GM18951 (cell line): Measurements from ENCODE around the gene MARK1.

Source experiments
- POLR2A ChIP-seq: IDR thresholded peaks from 4 replicates; pipeline ENCODE4 v1.6.1; 2011; ENCODE audit warnings: mild to moderate bottlenecking; ENCODE audit not compliant: insufficient read length, insufficient read depth; ENCODE audit errors: extremely low read depth
- in situ Hi-C: fragments of 300-500 bp; cut with MboI; formaldehyde crosslinking; loops from one replicate; pipeline ENCODE4 v1.12.0; 2022; ENCODE audit warnings: low sequenced_read_pairs, mixed read lengths, inconsistent platforms; ENCODE audit not compliant: unreplicated experiment

MARK1 gene

GRCh38 chr1:220680085-220680687 lies 152.2 kb downstream of the MARK1 start:
- TF ChIP-seq POLR2A = no peak
- in situ Hi-C loops = loop anchor here (10.0 kb wide), 1 partner anchor 105 kb away; the partner anchor contains the start of gene MTARC1

- in situ Hi-C loops = loop anchor here (10.0 kb wide), 1 partner anchor 103 kb away; the partner anchor contains the start of gene MTARC1
- TF ChIP-seq POLR2A = no peak
Observed at GRCh38 chr1:220681220-220681880, 153.4 kb downstream of the MARK1 start.

GRCh38 chr1:220682901-220683576 lies 155.1 kb downstream of the MARK1 start:
- TF ChIP-seq POLR2A = no peak
- in situ Hi-C loops = loop anchor here (10.0 kb wide), 1 partner anchor 102 kb away; the partner anchor contains the start of gene MTARC1

DNA sequence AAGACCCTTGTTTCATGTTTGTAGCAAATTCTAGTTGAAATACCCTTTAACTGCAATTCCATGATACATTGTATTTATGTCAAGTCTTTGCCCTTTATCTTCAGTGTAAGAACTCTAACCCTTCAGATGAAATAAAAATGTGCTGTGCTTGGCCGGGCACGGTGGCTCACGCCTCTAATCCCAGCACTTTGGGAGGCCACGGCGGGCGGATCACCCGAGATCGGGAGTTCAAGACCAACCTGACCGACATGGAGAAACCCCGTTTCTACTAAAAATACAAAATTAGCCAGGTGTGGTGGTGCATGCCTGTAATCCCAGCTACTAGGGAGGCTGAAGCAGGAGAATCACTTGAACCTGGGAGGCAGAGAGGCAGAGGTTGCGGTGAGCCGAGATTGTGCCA lies 155.8 kb downstream of the MARK1 start:
- in situ Hi-C loops = loop anchor here (10.0 kb wide), 1 partner anchor 101 kb away; the partner anchor contains the start of gene MTARC1

- in situ Hi-C loops = loop anchor here (10.0 kb wide), 1 partner anchor 100 kb away; the partner anchor contains the start of gene MTARC1
- TF ChIP-seq POLR2A = no peak
Observed at GRCh38 chr1:220684890-220685289, 157.0 kb downstream of the MARK1 start.

DNA sequence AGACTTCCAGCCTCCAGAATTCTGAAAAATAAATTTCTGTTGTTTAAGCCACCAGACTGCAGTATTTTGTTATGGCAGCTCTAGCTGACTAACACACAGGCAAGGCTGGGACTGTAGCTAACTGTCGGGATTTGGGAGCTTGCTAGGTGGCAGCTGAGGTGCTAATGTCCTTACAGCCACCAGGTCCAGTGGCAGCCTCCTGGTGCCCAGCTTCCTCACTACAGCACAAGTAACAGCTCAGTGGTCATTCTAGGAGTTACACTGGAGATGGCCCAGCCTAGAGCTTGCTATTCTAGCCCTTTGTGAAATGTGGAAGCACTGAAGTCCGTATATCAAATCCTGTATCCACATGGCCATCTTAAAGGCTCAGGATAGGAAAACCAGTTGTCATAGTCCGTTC lies 157.9 kb downstream of the MARK1 start:
- TF ChIP-seq POLR2A = no peak
- in situ Hi-C loops = loop anchor here (10.0 kb wide), 1 partner anchor 99 kb away; the partner anchor contains the start of gene MTARC1

DNA sequence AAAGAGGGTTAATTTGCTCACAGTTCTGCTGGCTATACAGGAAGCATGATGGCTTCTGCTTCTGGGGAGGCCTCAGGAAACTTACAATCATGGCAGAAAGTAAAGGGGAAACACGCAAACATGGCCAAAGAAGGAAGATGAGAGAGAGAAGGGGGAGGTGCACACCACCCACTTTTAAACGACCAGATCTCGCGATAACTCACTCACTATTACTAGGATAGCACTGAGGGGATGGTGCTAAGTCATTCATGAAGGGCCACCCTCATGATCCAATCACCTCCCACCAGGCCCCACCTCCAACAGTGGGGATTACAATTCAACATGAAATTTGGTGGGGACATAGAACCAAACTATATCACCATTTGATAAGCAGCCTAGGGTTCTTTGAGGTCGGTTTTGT lies 159.9 kb downstream of the MARK1 start:
- no peak for TF ChIP-seq POLR2A
- in situ Hi-C loops = loop anchor here (10.0 kb wide), 1 partner anchor 97 kb away; the partner anchor contains the start of gene MTARC1

DNA sequence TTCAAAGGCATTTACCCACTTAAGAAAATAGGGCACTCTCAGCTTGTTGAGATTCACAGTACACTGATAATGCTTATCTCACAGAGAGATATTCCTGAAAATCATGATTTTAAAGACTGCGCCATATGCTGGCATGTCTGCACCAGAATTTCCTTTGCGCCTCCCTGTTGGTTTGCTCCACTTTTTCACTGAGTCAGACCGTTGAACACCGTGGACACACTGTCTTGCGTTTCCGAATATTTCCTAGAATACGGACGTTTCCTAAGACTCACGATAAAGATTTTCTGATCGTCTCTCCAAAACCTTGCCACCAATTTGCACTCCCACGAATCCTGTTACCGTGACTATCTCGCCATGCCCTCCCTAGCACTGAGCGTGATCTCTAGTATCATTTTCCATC lies 161.7 kb downstream of the MARK1 start:
- TF ChIP-seq POLR2A = no peak
- in situ Hi-C loops = loop anchor here (10.0 kb wide), 1 partner anchor 95 kb away; the partner anchor contains the start of gene MTARC1

GRCh38 chr1:220690140-220691052 lies 162.5 kb downstream of the MARK1 start, which contains the start of gene C1orf115:
Gene C1orf115, plus strand, starts transcription at chr1:220690363. Its CDS starts 40 bp downstream, at chr1:220690403.
- TF ChIP-seq POLR2A = peak; percentile 56
- in situ Hi-C loops = no loop called here

GRCh38 chr1:220691053-220691684 lies 163.2 kb downstream of the MARK1 start:
- in situ Hi-C loops = no loop called here
- no peak for TF ChIP-seq POLR2A

- TF ChIP-seq POLR2A = no peak
- in situ Hi-C loops = no loop called here
Observed at GRCh38 chr1:220692436-220693228, 164.7 kb downstream of the MARK1 start.
